Stimulated activated naive CD4-positive, alpha-beta T cell (primary cell): ENCODE measurements around the gene GPR63.

Experiments
- DNase-seq, 6 experiments: peaks; one replicate each; lab custom pipeline; 2025; lab: John Stamatoyannopoulos, UW

The GPR63 gene

GRCh38 chr6:96760153-96760687, 77.1 kb downstream of the GPR63 start:
- peak in 1 of 6 experiments; percentile 0 for DNase-seq

GRCh38 chr6:96755096-96755495, 82.2 kb downstream of the GPR63 start:
- no peak for DNase-seq

GRCh38 chr6:96749891-96750290, 87.4 kb downstream of the GPR63 start:
- DNase-seq: no peak
